CD4-positive, CD25-positive, alpha-beta regulatory T cell (primary cell): ENCODE measurements around the gene HTN3. TPM values are rescaled to one million over a fixed set of nuclear protein-coding genes. Genes with fewer than 3 reads are reported as not detected.
"Not testable (repeated sequence)": the region's sequence is repeated elsewhere in the genome, so short reads cannot be mapped to it uniquely, and the experiment has no call there.

Experiments used
- ATAC-seq, 2 donors: fragments of 150-1000 bp; cut with Tn5 transposase; one replicate each; pipeline ENCODE4 v1.10.0; 2021; ENCODE audit warnings: low read depth in 2 of 2, moderate number of reproducible peaks in 2 of 2, moderate library complexity in 1 of 2
- DNase-seq, 3 donors: peaks; one replicate each; pipeline versions ENCODE4 v3.0.0 to v3.0.0-alpha.2; 2012 to 2022; ENCODE audit warnings: mixed read lengths in 1 of 3
- H3K27ac ChIP-seq: one replicate; pipeline ENCODE4 v1.7.0; 2013; ENCODE audit warnings: mild to moderate bottlenecking, low read length; ENCODE audit not compliant: insufficient read depth, poor library complexity, severe bottlenecking
- H3K27me3 ChIP-seq: one replicate; pipeline ENCODE4 v1.7.0; 2013; ENCODE audit warnings: low read length; ENCODE audit not compliant: control insufficient read depth, insufficient read depth
- H3K36me3 ChIP-seq: one replicate; pipeline ENCODE4 v1.7.0; 2013; ENCODE audit warnings: mild to moderate bottlenecking, low read length, moderate library complexity; ENCODE audit not compliant: control insufficient read depth, insufficient read depth
- H3K4me1 ChIP-seq: 2 replicates; pipeline ENCODE4 v1.7.0; 2013; ENCODE audit warnings: mild to moderate bottlenecking, low read length; ENCODE audit not compliant: insufficient read depth, control insufficient read depth, poor library complexity, severe bottlenecking
- H3K4me3 ChIP-seq: one replicate; pipeline ENCODE4 v1.7.0; 2013; ENCODE audit warnings: low read depth, mild to moderate bottlenecking, low read length, moderate library complexity
- H3K9me3 ChIP-seq, 2 experiments: 1 replicate in 1 of 2; 2 replicates in 1 of 2; pipeline ENCODE4 v1.7.0; 2013; ENCODE audit warnings: low read length in 2 of 2, mild to moderate bottlenecking in 1 of 2, moderate library complexity in 1 of 2; ENCODE audit not compliant: control insufficient read depth in 2 of 2
- H3K27ac Mint-ChIP-seq, 3 donors: one replicate each; pipeline ENCODE4 v1.8.0; 2020 to 2022; ENCODE audit warnings: mild to moderate bottlenecking in 3 of 3, mixed read lengths in 3 of 3, moderate library complexity in 2 of 3
- H3K27me3 Mint-ChIP-seq: one replicate; pipeline ENCODE4 v1.8.0; 2022; ENCODE audit warnings: mild to moderate bottlenecking, mixed read lengths
- H3K36me3 Mint-ChIP-seq: one replicate; pipeline ENCODE4 v1.8.0; 2020; ENCODE audit warnings: mixed read lengths
- H3K4me1 Mint-ChIP-seq, 4 donors: one replicate each; pipeline ENCODE4 v1.8.0; 2020 to 2022; ENCODE audit warnings: mixed read lengths in 4 of 4, mild to moderate bottlenecking in 1 of 4
- H3K4me3 Mint-ChIP-seq, 4 donors: one replicate each; pipeline ENCODE4 v1.8.0; 2020 to 2022; ENCODE audit warnings: mild to moderate bottlenecking in 4 of 4, mixed read lengths in 4 of 4, moderate library complexity in 3 of 4
- H3K9me3 Mint-ChIP-seq, 7 donors: one replicate each; pipeline ENCODE4 v1.8.0; 2020 to 2022; ENCODE audit warnings: mixed read lengths in 7 of 7, mild to moderate bottlenecking in 3 of 7, moderate library complexity in 2 of 7
- polyA plus RNA-seq, 4 donors: library from polyadenylated mRNA; unstranded; fragments of 300-500 nt; fragmentation: Illumina TruSeq; gene quantifications; one replicate each; pipeline ENCODE4 v1.2.3, GENCODE V29; 2021
- total RNA-seq: library from RNA; stranded (reverse); gene quantifications from one replicate; pipeline ENCODE4 v1.2.3, GENCODE V29; 2022

The HTN3 gene
- total RNA-seq (not detected), polyA plus RNA-seq (not detected)

- not testable (repeated sequence) for H3K36me3 ChIP-seq, H3K27me3 Mint-ChIP-seq, H3K4me3 Mint-ChIP-seq
Measured at GRCh38 chr4:70028159-70028558, at the start of gene HTN3. TSS of gene HTN3 (plus strand) at chr4:70028459. CDS start at chr4:70030741, 2,282 bp downstream.

GRCh38 chr4:69984030-69984443, 44.2 kb upstream of the HTN3 start:
- H3K9me3 Mint-ChIP-seq = peaks cover 0 to 12% (median 0%) of the 10 kb centered on the region in 7 donors
- H3K4me1 Mint-ChIP-seq = no peaks in the 10 kb centered on the region
- H3K27me3 ChIP-seq = no peaks in the 10 kb centered on the region
- ATAC-seq (no peak), DNase-seq (no peak)
- no peaks in the 10 kb centered on the region for H3K36me3 Mint-ChIP-seq
- H3K27ac ChIP-seq = no peak overlapping the region
- H3K4me3 ChIP-seq = no peak overlapping the region
- H3K27ac Mint-ChIP-seq = no peak overlapping the region
- H3K27me3 Mint-ChIP-seq = no peaks in the 10 kb centered on the region
- no peaks in the 10 kb centered on the region for H3K4me1 ChIP-seq
- no peaks in the 10 kb centered on the region for H3K36me3 ChIP-seq
- H3K9me3 ChIP-seq = no peaks in the 10 kb centered on the region
- no peak overlapping the region for H3K4me3 Mint-ChIP-seq

More at GRCh38 chr4:70028159-70028558, at the start of gene HTN3:
- H3K9me3 Mint-ChIP-seq, H3K4me1 ChIP-seq, H3K4me3 ChIP-seq, ATAC-seq, DNase-seq, H3K27ac Mint-ChIP-seq, H3K4me1 Mint-ChIP-seq, H3K36me3 Mint-ChIP-seq, H3K27ac ChIP-seq, H3K9me3 ChIP-seq, H3K27me3 ChIP-seq: not testable (repeated sequence)

- no peak for DNase-seq
- no peaks in the 10 kb centered on the region for H3K36me3 ChIP-seq
- H3K27ac ChIP-seq = no peak overlapping the region
- no peaks in the 10 kb centered on the region for H3K9me3 ChIP-seq
- Mint-ChIP-seq H3K4me1 (no peaks in the 10 kb centered on the region), H3K27ac (no peak overlapping the region), H3K27me3 (no peaks in the 10 kb centered on the region), H3K9me3 (no peaks in the 10 kb centered on the region), H3K36me3 (no peaks in the 10 kb centered on the region), H3K4me3 (no peak overlapping the region)
- no peaks in the 10 kb centered on the region for H3K27me3 ChIP-seq
- no peak overlapping the region for H3K4me3 ChIP-seq
- H3K4me1 ChIP-seq = no peaks in the 10 kb centered on the region
- no peak for ATAC-seq
Measured at GRCh38 chr4:69986663-69987062, 41.6 kb upstream of the HTN3 start.

- Histone ChIP-seq H3K27me3 (no peaks in the 10 kb centered on the region), H3K9me3 (no peaks in the 10 kb centered on the region), H3K27ac (no peak overlapping the region), H3K4me1 (no peaks in the 10 kb centered on the region), H3K4me3 (no peak overlapping the region), H3K36me3 (no peaks in the 10 kb centered on the region)
- Mint-ChIP-seq H3K4me3 (no peak overlapping the region), H3K36me3 (no peaks in the 10 kb centered on the region), H3K27ac (no peak overlapping the region), H3K4me1 (no peaks in the 10 kb centered on the region), H3K9me3 (peaks cover 0 to 3% (median 0%) of the 10 kb centered on the region in 7 donors), H3K27me3 (no peaks in the 10 kb centered on the region)
- DNase-seq (no peak), ATAC-seq (no peak)
Measured at GRCh38 chr4:69991016-69991415, 37.2 kb upstream of the HTN3 start.

GRCh38 chr4:69994782-69995181, 33.5 kb upstream of the HTN3 start:
- H3K4me1 ChIP-seq = no peaks in the 10 kb centered on the region
- no peaks in the 10 kb centered on the region for H3K9me3 ChIP-seq
- no peaks in the 10 kb centered on the region for H3K36me3 Mint-ChIP-seq
- H3K27me3 ChIP-seq = no peaks in the 10 kb centered on the region
- no peaks in the 10 kb centered on the region for H3K4me1 Mint-ChIP-seq
- H3K27ac Mint-ChIP-seq = no peak overlapping the region
- no peak overlapping the region for H3K4me3 ChIP-seq
- peaks cover 0 to 7% (median 0%) of the 10 kb centered on the region in 7 donors for H3K9me3 Mint-ChIP-seq
- no peak overlapping the region for H3K4me3 Mint-ChIP-seq
- DNase-seq = no peak
- no peak for ATAC-seq
- H3K27me3 Mint-ChIP-seq = no peaks in the 10 kb centered on the region
- H3K27ac ChIP-seq = no peak overlapping the region
- no peaks in the 10 kb centered on the region for H3K36me3 ChIP-seq

GRCh38 chr4:69995526-69996016, 32.7 kb upstream of the HTN3 start, which contains the start of gene STATH:
TSS of gene STATH (plus strand) at chr4:69995966. CDS start at chr4:69998438, 2,472 bp downstream.
- H3K36me3 ChIP-seq = no peaks in the 10 kb centered on the region
- no peak for DNase-seq
- H3K4me1 Mint-ChIP-seq = no peaks in the 10 kb centered on the region
- peaks cover 0 to 7% (median 0%) of the 10 kb centered on the region in 7 donors for H3K9me3 Mint-ChIP-seq
- no peak within 1 kb of the TSS for H3K4me3 ChIP-seq
- no peaks in the 10 kb centered on the region for H3K27me3 Mint-ChIP-seq
- H3K9me3 ChIP-seq = no peaks in the 10 kb centered on the region
- H3K27me3 ChIP-seq = no peaks in the 10 kb centered on the region
- no peaks in the 10 kb centered on the region for H3K4me1 ChIP-seq
- no peaks in the 10 kb centered on the region for H3K36me3 Mint-ChIP-seq
- H3K4me3 Mint-ChIP-seq = no peak within 1 kb of the TSS
- H3K27ac ChIP-seq = no peak within 1 kb of the TSS
- ATAC-seq = no peak
- H3K27ac Mint-ChIP-seq = no peak within 1 kb of the TSS

- no peaks in the 10 kb centered on the region for H3K27me3 ChIP-seq
- Mint-ChIP-seq H3K27me3 (no peaks in the 10 kb centered on the region), H3K27ac (no peak overlapping the region), H3K4me1 (no peaks in the 10 kb centered on the region), H3K4me3 (no peak overlapping the region), H3K36me3 (no peaks in the 10 kb centered on the region), H3K9me3 (peaks cover 0 to 5% (median 0%) of the 10 kb centered on the region in 7 donors)
- H3K4me3 ChIP-seq = no peak overlapping the region
- H3K27ac ChIP-seq = no peak overlapping the region
- H3K9me3 ChIP-seq = no peaks in the 10 kb centered on the region
- DNase-seq (no peak), ATAC-seq (no peak)
- no peaks in the 10 kb centered on the region for H3K4me1 ChIP-seq
- no peaks in the 10 kb centered on the region for H3K36me3 ChIP-seq
Measured at GRCh38 chr4:69999420-69999819, 28.8 kb upstream of the HTN3 start.

- DNase-seq = no peak
- Histone ChIP-seq H3K9me3 (no peaks in the 10 kb centered on the region), H3K4me3 (no peak overlapping the region), H3K27me3 (no peaks in the 10 kb centered on the region), H3K36me3 (no peaks in the 10 kb centered on the region), H3K27ac (no peak overlapping the region), H3K4me1 (no peaks in the 10 kb centered on the region)
- Mint-ChIP-seq H3K9me3 (peaks cover 0 to 9% (median 0%) of the 10 kb centered on the region in 7 donors), H3K27me3 (no peaks in the 10 kb centered on the region), H3K27ac (no peak overlapping the region), H3K36me3 (no peaks in the 10 kb centered on the region), H3K4me3 (no peak overlapping the region), H3K4me1 (no peaks in the 10 kb centered on the region)
- no peak for ATAC-seq
Measured at GRCh38 chr4:70000711-70001110, 27.5 kb upstream of the HTN3 start.
